Measurements from ENCODE around the gene SMOC2. TPM values are rescaled to one million over a fixed set of nuclear protein-coding genes. Genes with fewer than 3 reads are reported as not detected.

SMOC2 gene
- total RNA-seq, 4 donors from 2014 or later: 74.7 to 139 (median 118) TPM

DNA sequence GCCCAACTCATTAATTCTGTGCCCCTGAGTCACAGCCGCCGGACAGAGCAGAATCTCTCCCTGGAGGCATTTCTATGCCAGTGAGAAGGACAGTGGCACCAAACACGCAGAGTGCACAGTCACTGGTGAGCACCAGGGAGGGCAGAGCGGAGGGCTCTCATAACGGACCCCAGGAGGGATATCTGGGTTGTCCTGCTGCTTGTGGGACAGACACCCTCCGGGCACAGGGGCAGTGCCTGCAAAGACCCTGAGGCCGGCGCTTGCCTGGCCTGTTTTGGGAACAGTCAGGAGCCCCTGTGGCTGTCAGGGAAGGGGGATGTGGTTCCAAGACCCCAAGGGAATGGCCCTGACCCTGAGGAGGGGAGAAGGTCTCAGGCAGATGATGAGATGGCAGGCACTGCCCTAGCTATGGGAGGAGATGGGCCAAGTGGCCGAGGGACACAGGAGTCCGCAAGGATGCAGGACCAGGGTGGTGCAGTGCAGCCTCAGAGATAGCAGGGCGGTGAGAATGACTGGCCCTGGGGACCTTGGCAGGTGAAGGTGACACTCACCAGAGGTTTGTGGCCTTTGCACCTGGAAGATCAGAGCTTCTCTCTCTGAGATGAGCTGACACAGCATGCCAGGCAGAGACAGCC, 270.8 kb downstream of the SMOC2 start:
- Histone ChIP-seq H3K9me3 (peaks cover 0 to 8% (median 0%) of the 10 kb centered on the region in 4 donors), H3K4me3 (no peak overlapping the region), H3K36me3 (no peaks in the 10 kb centered on the region), H3K27me3 (no peaks in the 10 kb centered on the region), H3K27ac (no peak overlapping the region), H3K4me1 (no peaks in the 10 kb centered on the region)
- DNase-seq (ENCODE audit: low spot score in 2 of 2): no peak
- TF ChIP-seq, protein P1, sequence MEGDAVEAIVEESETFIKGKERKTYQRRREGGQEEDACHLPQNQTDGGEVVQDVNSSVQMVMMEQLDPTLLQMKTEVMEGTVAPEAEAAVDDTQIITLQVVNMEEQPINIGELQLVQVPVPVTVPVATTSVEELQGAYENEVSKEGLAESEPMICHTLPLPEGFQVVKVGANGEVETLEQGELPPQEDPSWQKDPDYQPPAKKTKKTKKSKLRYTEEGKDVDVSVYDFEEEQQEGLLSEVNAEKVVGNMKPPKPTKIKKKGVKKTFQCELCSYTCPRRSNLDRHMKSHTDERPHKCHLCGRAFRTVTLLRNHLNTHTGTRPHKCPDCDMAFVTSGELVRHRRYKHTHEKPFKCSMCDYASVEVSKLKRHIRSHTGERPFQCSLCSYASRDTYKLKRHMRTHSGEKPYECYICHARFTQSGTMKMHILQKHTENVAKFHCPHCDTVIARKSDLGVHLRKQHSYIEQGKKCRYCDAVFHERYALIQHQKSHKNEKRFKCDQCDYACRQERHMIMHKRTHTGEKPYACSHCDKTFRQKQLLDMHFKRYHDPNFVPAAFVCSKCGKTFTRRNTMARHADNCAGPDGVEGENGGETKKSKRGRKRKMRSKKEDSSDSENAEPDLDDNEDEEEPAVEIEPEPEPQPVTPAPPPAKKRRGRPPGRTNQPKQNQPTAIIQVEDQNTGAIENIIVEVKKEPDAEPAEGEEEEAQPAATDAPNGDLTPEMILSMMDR (IDR thresholded peaks at IDR 0.05): no peak
- TF ChIP-seq EP300 (IDR thresholded peaks at IDR 0.05) (no peak), POLR2A (IDR thresholded peaks at IDR 0.05) (no peak)
- WGBS, 2 donors: 79 to 89% methylated on average over 11 of the region's 11 CpGs

DNA sequence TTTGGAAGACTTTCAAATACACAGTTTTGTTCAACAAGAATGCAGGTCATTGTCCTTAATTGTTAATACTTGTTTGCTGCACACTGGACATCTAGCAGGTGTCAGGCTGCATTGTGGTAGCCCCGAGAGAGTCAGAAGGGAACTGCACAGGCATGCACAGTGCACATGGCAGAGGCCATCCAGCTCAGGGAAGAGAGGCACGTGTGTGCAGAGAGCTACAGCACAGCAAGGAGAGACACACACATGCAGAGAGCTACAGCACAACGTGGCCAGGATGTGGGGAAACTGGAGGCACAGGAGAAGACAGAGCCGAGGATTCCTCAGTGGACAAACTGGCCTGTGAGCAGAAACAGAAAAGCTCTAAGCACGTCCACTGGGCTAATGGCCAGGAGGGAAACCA, 272.0 kb downstream of the SMOC2 start:
- no peaks in the 10 kb centered on the region for H3K27me3 ChIP-seq
- DNase-seq (ENCODE audit: low spot score in 2 of 2): no peak

DNA sequence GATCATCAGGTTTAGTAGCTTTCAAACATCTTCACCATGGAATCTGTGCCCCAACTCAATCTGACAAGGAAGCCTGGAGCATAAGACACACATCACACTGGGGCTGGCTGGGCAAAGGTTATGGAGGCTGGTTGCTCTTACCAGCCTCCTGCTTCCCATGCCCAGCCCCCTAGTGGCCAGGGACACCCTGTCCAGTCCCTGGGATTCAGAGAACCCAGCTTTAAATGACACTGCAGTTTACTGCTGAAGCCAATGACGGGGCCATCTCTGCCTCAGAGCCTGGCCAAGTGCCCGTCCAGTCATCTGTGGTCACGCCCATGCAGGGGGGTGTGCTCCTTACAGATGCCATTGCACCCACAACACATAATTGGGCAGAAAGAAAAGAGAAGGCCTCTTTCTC, 272.9 kb downstream of the SMOC2 start:
- Histone ChIP-seq H3K9me3 (peaks cover 0 to 8% (median 0%) of the 10 kb centered on the region in 4 donors), H3K4me1 (no peaks in the 10 kb centered on the region), H3K27ac (no peak overlapping the region), H3K27me3 (no peaks in the 10 kb centered on the region), H3K4me3 (no peak overlapping the region), H3K36me3 (no peaks in the 10 kb centered on the region)
- WGBS, 2 donors: 84 to 86% methylated on average over 3 of the region's 3 CpGs
- TF ChIP-seq, protein P1 (IDR thresholded peaks at IDR 0.05): no peak
- TF ChIP-seq POLR2A (IDR thresholded peaks at IDR 0.05): no peak
- no peak for TF ChIP-seq EP300 (IDR thresholded peaks at IDR 0.05)
- DNase-seq (ENCODE audit: low spot score in 2 of 2): no peak

More for the DNA sequence above, 272.0 kb downstream of the SMOC2 start:
- H3K9me3 ChIP-seq: peaks cover 0 to 8% (median 0%) of the 10 kb centered on the region in 4 donors
- H3K4me1 ChIP-seq: no peaks in the 10 kb centered on the region
- TF ChIP-seq POLR2A (IDR thresholded peaks at IDR 0.05): no peak
- 72 to 91% methylated on average over 5 of the region's 5 CpGs for WGBS, 2 donors
- H3K27ac ChIP-seq: no peak overlapping the region
- H3K36me3 ChIP-seq: no peaks in the 10 kb centered on the region
- H3K4me3 ChIP-seq: no peak overlapping the region

- WGBS, 2 donors: 93 to 95% methylated on average over 4 of the region's 4 CpGs
- TF ChIP-seq POLR2A (IDR thresholded peaks at IDR 0.05): no peak
- TF ChIP-seq EP300 (IDR thresholded peaks at IDR 0.05): no peak
- no peak for DNase-seq (ENCODE audit: low spot score in 2 of 2)
- no peak overlapping the region for H3K27ac ChIP-seq
- H3K36me3 ChIP-seq: no peaks in the 10 kb centered on the region
- no peak overlapping the region for H3K4me3 ChIP-seq
- peaks cover 0 to 8% (median 0%) of the 10 kb centered on the region in 4 donors for H3K9me3 ChIP-seq
- H3K4me1 ChIP-seq: no peaks in the 10 kb centered on the region
- no peaks in the 10 kb centered on the region for H3K27me3 ChIP-seq
Observed at GRCh38 chr6:168714547-168715260, 273.7 kb downstream of the SMOC2 start.

GRCh38 chr6:168715643-168716481, 274.9 kb downstream of the SMOC2 start:
- H3K4me1 ChIP-seq: no peaks in the 10 kb centered on the region
- WGBS, 2 donors: 84 to 86% methylated on average over 11 of the region's 11 CpGs
- no peaks in the 10 kb centered on the region for H3K27me3 ChIP-seq
- H3K4me3 ChIP-seq: no peak overlapping the region
- H3K27ac ChIP-seq: no peak overlapping the region
- TF ChIP-seq POLR2A (IDR thresholded peaks at IDR 0.05) (no peak), EP300 (IDR thresholded peaks at IDR 0.05) (no peak)
- TF ChIP-seq, protein P1 (IDR thresholded peaks at IDR 0.05): no peak
- no peaks in the 10 kb centered on the region for H3K36me3 ChIP-seq
- peaks cover 0 to 8% (median 0%) of the 10 kb centered on the region in 4 donors for H3K9me3 ChIP-seq
- DNase-seq (ENCODE audit: low spot score in 2 of 2): no peak

All from tibial nerve (tissue), 4 donors.